DMS79 (cell line): ENCODE data around the gene DHX34.
"Not testable (repeated sequence)": the region's sequence is repeated elsewhere in the genome, so short reads cannot be mapped to it uniquely, and the experiment has no call there.

Experiments
- DNase-seq: peaks from one replicate; lab custom pipeline; 2025; lab: John Stamatoyannopoulos, UW

The DHX34 gene

GRCh38 chr19:47324502-47324901 is 24.6 kb upstream of the DHX34 start:
- no peak for DNase-seq

GRCh38 chr19:47330466-47330869 is 18.6 kb upstream of the DHX34 start:
- DNase-seq: no peak

- DNase-seq: no peak
Observed at GRCh38 chr19:47331490-47331889, 17.6 kb upstream of the DHX34 start.

GRCh38 chr19:47331931-47332547 is 17.1 kb upstream of the DHX34 start, which contains the start of gene C5AR2:
Gene C5AR2, plus strand, starts transcription at chr19:47332175. Its CDS starts 8,625 bp downstream, at chr19:47340800.
- DNase-seq: no peak

- not testable (repeated sequence) for DNase-seq
Observed at GRCh38 chr19:47336765-47337718, 12.1 kb upstream of the DHX34 start.

GRCh38 chr19:47339196-47339880 is 9.8 kb upstream of the DHX34 start:
- no peak for DNase-seq

- no peak for DNase-seq
Observed at GRCh38 chr19:47340477-47341208, 8.5 kb upstream of the DHX34 start.

GRCh38 chr19:47341734-47342133 is 7.4 kb upstream of the DHX34 start:
- DNase-seq: no peak

GRCh38 chr19:47343194-47343802 is 5.8 kb upstream of the DHX34 start:
- no peak for DNase-seq

- no peak for DNase-seq
Observed at GRCh38 chr19:47344425-47344824, 4.7 kb upstream of the DHX34 start.

GRCh38 chr19:47346024-47346423 is 3.1 kb upstream of the DHX34 start:
- not testable (repeated sequence) for DNase-seq

- DNase-seq: no peak
Observed at GRCh38 chr19:47350630-47351029, 1.5 kb downstream of the DHX34 start.

GRCh38 chr19:47351548-47351947 is 2.4 kb downstream of the DHX34 start:
- no peak for DNase-seq

GRCh38 chr19:47352095-47352494 is 3.0 kb downstream of the DHX34 start:
- DNase-seq: no peak

- peak; percentile 30 for DNase-seq
Observed at GRCh38 chr19:47353307-47353712, 4.2 kb downstream of the DHX34 start.

GRCh38 chr19:47356900-47357299 is 7.8 kb downstream of the DHX34 start:
- no peak for DNase-seq

- DNase-seq: no peak
Observed at GRCh38 chr19:47357788-47358680, 8.9 kb downstream of the DHX34 start.

- no peak for DNase-seq
Observed at GRCh38 chr19:47358936-47359335, 9.8 kb downstream of the DHX34 start.

- DNase-seq: no peak
Observed at GRCh38 chr19:47362321-47362720, 13.2 kb downstream of the DHX34 start.

GRCh38 chr19:47363758-47364531 is 14.8 kb downstream of the DHX34 start:
- no peak for DNase-seq
